IMR-90 (cell line): ENCODE measurements around the gene PHLPP2. TPM values are rescaled to one million over a fixed set of nuclear protein-coding genes. Genes with fewer than 3 reads are reported as not detected.
"Not testable (repeated sequence)": the region's sequence is repeated elsewhere in the genome, so short reads cannot be mapped to it uniquely, and the experiment has no call there.

Source experiments
- ATAC-seq: fragments of 200-7000 bp; cut with Tn5 transposase; 2 replicates; pipeline ENCODE4 v1.9.1; 2020; ENCODE audit warnings: low read depth, mild to moderate bottlenecking, moderate library complexity
- BruUV-seq: library from RNA; stranded (reverse); fragments of 400-500 nt; replicated peaks from 2 replicates; lab custom pipeline; 2021; lab: Mats Ljungman, UMichigan
- CTCF ChIA-PET: fragments of 300-600 bp; formaldehyde crosslinking; extraction: SDS; loops from one replicate; lab custom pipeline; 2021; ENCODE audit warnings: antibody characterized with exemption; lab: Yijun Ruan, JAX
- POLR2A ChIA-PET: fragments of 300-600 bp; sonication (Branson Sonifier 250); formaldehyde crosslinking; loops from one replicate; lab custom pipeline; 2022; ENCODE audit warnings: antibody characterized with exemption; ENCODE audit not compliant: unreplicated experiment; lab: Charles Lee
- DNase-seq: peaks from one replicate; pipeline ENCODE4 v3.0.0; 2013
- H2AFZ ChIP-seq: replicated peaks from 2 replicates; pipeline ENCODE3; 2013; ENCODE audit warnings: low read length, mild to moderate bottlenecking; ENCODE audit not compliant: poor library complexity
- H2AK5ac ChIP-seq: 2 replicates; pipeline ENCODE4 v1.6.1; 2013; ENCODE audit warnings: low read depth, low read length, inconsistent platforms
- H2AK9ac ChIP-seq: replicated peaks from 2 replicates; pipeline ENCODE3; 2013; ENCODE audit warnings: mild to moderate bottlenecking, low read depth, low read length, moderate library complexity; ENCODE audit not compliant: poor library complexity
- H2BK120ac ChIP-seq: 2 replicates; pipeline ENCODE4 v1.6.1; 2013; ENCODE audit warnings: low read depth, low read length, inconsistent platforms
- H2BK15ac ChIP-seq: 3 replicates; pipeline ENCODE4 v1.6.1; 2013; ENCODE audit warnings: low read depth, low read length, inconsistent platforms
- H2BK20ac ChIP-seq: 2 replicates; pipeline ENCODE4 v1.6.1; 2013; ENCODE audit warnings: low read depth, mild to moderate bottlenecking, inconsistent platforms, low read length, moderate library complexity
- H2BK5ac ChIP-seq: 2 replicates; pipeline ENCODE4 v1.6.1; 2013; ENCODE audit warnings: mild to moderate bottlenecking, low read depth, low read length, inconsistent platforms; ENCODE audit not compliant: poor library complexity, severe bottlenecking
- H3K14ac ChIP-seq: replicated peaks from 2 replicates; pipeline ENCODE4 v1.6.1; 2013; ENCODE audit warnings: low read depth, low read length, inconsistent platforms
- H3K18ac ChIP-seq: 2 replicates; pipeline ENCODE4 v1.6.1; 2013; ENCODE audit warnings: low read depth, low read length, control low read depth
- H3K23ac ChIP-seq: 2 replicates; pipeline ENCODE4 v1.6.1; 2013; ENCODE audit warnings: low read depth, low read length, inconsistent platforms
- H3K27ac ChIP-seq: 2 replicates; pipeline ENCODE4 v1.5.1; 2013; ENCODE audit warnings: mild to moderate bottlenecking, control low read depth, low read length; ENCODE audit not compliant: insufficient read depth
- H3K27me3 ChIP-seq: 2 replicates; pipeline ENCODE4 v1.6.1; 2013; ENCODE audit warnings: low read length; ENCODE audit not compliant: control insufficient read depth, insufficient read depth
- H3K36me3 ChIP-seq: 2 replicates; pipeline ENCODE4 v1.6.1; 2013; ENCODE audit warnings: low read length, mixed read lengths; ENCODE audit not compliant: control insufficient read depth, insufficient read depth
- H3K4ac ChIP-seq: 2 replicates; pipeline ENCODE4 v1.6.1; 2013; ENCODE audit warnings: low read depth, low read length, inconsistent platforms
- H3K4me1 ChIP-seq: 2 replicates; pipeline ENCODE4 v1.6.1; 2013; ENCODE audit warnings: low read length, mixed read lengths; ENCODE audit not compliant: control insufficient read depth, insufficient read depth
- H3K4me2 ChIP-seq: 2 replicates; pipeline ENCODE4 v1.6.1; 2013; ENCODE audit warnings: low read depth, mild to moderate bottlenecking, control low read depth, low read length, moderate library complexity
- H3K4me3 ChIP-seq: 2 replicates; pipeline ENCODE4 v1.5.1; 2013; ENCODE audit warnings: low read depth, mild to moderate bottlenecking, control low read depth, low read length, moderate library complexity; ENCODE audit not compliant: insufficient read depth
- H3K56ac ChIP-seq: 2 replicates; pipeline ENCODE4 v1.6.1; 2013; ENCODE audit warnings: low read length, inconsistent platforms; ENCODE audit not compliant: insufficient read depth; ENCODE audit errors: extremely low read depth
- H3K79me1 ChIP-seq, 2 experiments: 2 replicates each; pipeline ENCODE4 v1.6.1; 2013; ENCODE audit warnings: low read length in 2 of 2, inconsistent platforms in 1 of 2, low read depth in 1 of 2
- H3K9ac ChIP-seq: 2 replicates; pipeline ENCODE4 v1.6.1; 2013; ENCODE audit warnings: low read depth, low read length, control low read depth
- H3K9me1 ChIP-seq: 2 replicates; pipeline ENCODE4 v1.6.1; 2013; ENCODE audit warnings: low read length, inconsistent platforms; ENCODE audit not compliant: insufficient read depth
- H3K9me3 ChIP-seq: 2 replicates; pipeline ENCODE4 v1.6.1; 2013; ENCODE audit warnings: low read length; ENCODE audit not compliant: control insufficient read depth, insufficient read depth
- H4K20me1 ChIP-seq: 2 replicates; pipeline ENCODE4 v1.6.1; 2013; ENCODE audit warnings: low read length, inconsistent platforms; ENCODE audit not compliant: insufficient read depth
- H4K5ac ChIP-seq: 2 replicates; pipeline ENCODE4 v1.6.1; 2013; ENCODE audit warnings: mild to moderate bottlenecking, low read depth, low read length, control low read depth
- H4K8ac ChIP-seq, 2 experiments: 2 replicates each; pipeline ENCODE4 v1.6.1; 2013; ENCODE audit warnings: low read depth in 2 of 2, low read length in 2 of 2, control low read depth in 1 of 2, inconsistent platforms in 1 of 2
- H4K91ac ChIP-seq: 2 replicates; pipeline ENCODE4 v1.6.1; 2013; ENCODE audit warnings: low read depth, low read length, inconsistent platforms; ENCODE audit not compliant: insufficient read depth
- WGBS, 2 experiments: methylation state at CpG; one replicate each; pipeline versions ENCODE4 v1.1.5 to v1.1.7; 2013; ENCODE audit warnings: missing lambda C conversion rate in 2 of 2; ENCODE audit not compliant: insufficient read length in 1 of 2; ENCODE audit errors: extremely low coverage in 2 of 2; 5-methylcytosine and 5-hydroxymethylcytosine counted together
- dilution Hi-C: fragments of 300-500 bp; cut with HindIII; formaldehyde crosslinking; loops from one replicate; pipeline ENCODE4 v1.14.3; 2018; ENCODE audit warnings: low sequenced_read_pairs; ENCODE audit not compliant: unreplicated experiment
- in situ Hi-C: fragments of 300-500 bp; cut with MboI; formaldehyde crosslinking; loops from 3 replicates; pipeline ENCODE4 v1.14.3; 2019; ENCODE audit warnings: low sequenced_read_pairs, inconsistent platforms, mixed read lengths
- intact Hi-C: fragments of 100-400 bp; cut with micrococcal nuclease; formaldehyde crosslinking; loops from 2 replicates; pipeline ENCODE4 v1.10.0; 2022
- polyA plus RNA-seq, 3 experiments: library from polyadenylated mRNA; depleted of rRNA; stranded (reverse); fragments of >200 nt; gene quantifications; 2 replicates each; pipeline ENCODE4 v1.2.3, GENCODE V29; 2012; ENCODE audit warnings: low replicate concordance in 1 of 3
- total RNA-seq: library from RNA; depleted of rRNA; stranded (reverse); fragments of >200 nt; gene quantifications from 2 replicates; pipeline ENCODE4 v1.2.3, GENCODE V29; 2012

PHLPP2 gene
- total and polyA plus RNA-seq, 2 of the 4 experiments (the other 2 are of a cell fraction) = 6.8 to 10.2 TPM

DNA sequence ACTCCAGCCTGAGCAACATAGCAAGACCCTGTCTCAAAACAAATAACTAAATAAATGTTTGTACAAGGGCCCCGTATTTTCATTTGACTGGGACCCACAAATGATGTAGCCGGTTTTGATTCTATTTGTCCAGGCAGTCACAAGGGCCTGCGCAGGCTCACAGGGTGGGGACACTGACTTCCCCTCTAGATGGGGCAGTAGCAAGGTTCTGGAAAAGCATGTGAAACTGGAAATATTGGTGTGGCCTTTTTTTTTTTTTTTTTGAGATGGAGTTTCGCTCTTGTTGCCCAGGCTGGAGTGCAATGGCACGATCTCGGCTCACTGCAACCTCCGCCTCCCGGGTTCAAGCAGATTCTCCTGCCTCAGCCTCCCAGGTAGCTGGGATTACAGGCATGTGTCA, 109.5 kb downstream of the PHLPP2 start:
- H3K4me1 ChIP-seq, H3K36me3 ChIP-seq, H2AFZ ChIP-seq, H3K9ac ChIP-seq, CTCF ChIA-PET, H2BK20ac ChIP-seq, H2BK5ac ChIP-seq, H3K56ac ChIP-seq, H3K27me3 ChIP-seq, H3K18ac ChIP-seq, BruUV-seq, H3K4me3 ChIP-seq, POLR2A ChIA-PET, H4K20me1 ChIP-seq, H3K4ac ChIP-seq, H3K9me1 ChIP-seq, H3K79me1 ChIP-seq, H4K5ac ChIP-seq, H4K8ac ChIP-seq, ATAC-seq, DNase-seq, H3K4me2 ChIP-seq, H3K23ac ChIP-seq, H4K91ac ChIP-seq, H3K9me3 ChIP-seq, H3K14ac ChIP-seq, dilution Hi-C loops, H2AK9ac ChIP-seq, H2BK120ac ChIP-seq, H2BK15ac ChIP-seq, H3K27ac ChIP-seq, H2AK5ac ChIP-seq, in situ Hi-C loops: not testable (repeated sequence)
- 82% methylated on average over 4 of the region's 8 CpGs; no CpG with 5 or more reads in 1 of the 2 experiments for WGBS, 2 experiments
- intact Hi-C loops = loop anchor here (10.0 kb wide), 1 partner anchor 120 kb away; no protein-coding TSS in a partner anchor
